Measurements from ENCODE around the gene PTPRM. TPM values are rescaled to one million over a fixed set of nuclear protein-coding genes. Genes with fewer than 3 reads are reported as not detected.

PTPRM gene
- total and polyA plus RNA-seq, 2 of the 8 experiments (the other 6 are each of a cell fraction or from before 2014, with no cell fraction given) = 4.1 to 7.0 TPM

- Histone ChIP-seq H3K14ac (ENCODE audit: insufficient read length) (no peak overlapping the region), H3K56ac (replicated peaks; ENCODE audit: insufficient read length, low read depth, low read length) (no peak overlapping the region), H4K5ac (ENCODE audit: insufficient read length, low read depth, low read length) (no peak overlapping the region), H3K9me3 (ENCODE audit: insufficient read depth in 2 of 2, low read depth in 1 of 2, low read length in 1 of 2) (no peaks in the 10 kb centered on the region), H4K8ac (ENCODE audit: extremely low read depth, insufficient read depth, low read length) (no peak overlapping the region), H2BK120ac (replicated peaks; ENCODE audit: low read depth, low read length) (no peak overlapping the region), H2BK5ac (ENCODE audit: low read depth, low read length) (no peak overlapping the region), H2BK20ac (ENCODE audit: low read length) (no peak overlapping the region), H3K23me2 (ENCODE audit: low read depth, low read length) (no peaks in the 10 kb centered on the region), H3K4ac (replicated peaks; ENCODE audit: insufficient read length, low read depth, low read length) (no peak overlapping the region), H3K23ac (ENCODE audit: insufficient read length) (no peak overlapping the region), H2AK5ac (ENCODE audit: low read depth, low read length) (no peak overlapping the region), H3K4me1 (replicated peaks in 1 of 4; ENCODE audit: control insufficient read depth in 3 of 4, insufficient read depth in 4 of 4, low read length in 3 of 4) (peaks cover 0 to 12% (median 5%) of the 10 kb centered on the region in 4 experiments; a peak in 6 of 7 replicates), H3K27me3 (replicated peaks in 1 of 4; ENCODE audit: control insufficient read depth in 3 of 4, extremely low read depth in 1 of 4, insufficient read depth in 3 of 4, low read length in 3 of 4) (no peaks in the 10 kb centered on the region), H3K36me3 (ENCODE audit: control insufficient read depth in 2 of 4, insufficient read depth in 4 of 4, low read length in 3 of 4) (no peaks in the 10 kb centered on the region), H4K91ac (replicated peaks; ENCODE audit: insufficient read length, low read length) (no peak overlapping the region), H3K79me2 (ENCODE audit: control insufficient read depth in 1 of 2, insufficient read depth in 2 of 2, low read length in 2 of 2) (no peaks in the 10 kb centered on the region), H3K9ac (replicated peaks in 1 of 4; ENCODE audit: extremely low read depth in 1 of 4, low read depth in 3 of 4, low read length in 3 of 4) (no peak overlapping the region), H3K4me2 (ENCODE audit: insufficient read depth in 1 of 2, low read depth in 2 of 2, low read length in 2 of 2) (no peak overlapping the region), H2BK12ac (ENCODE audit: low read depth, low read length) (no peak overlapping the region; the same call in 1 of the 2 replicates), H2AFZ (ENCODE audit: low read length) (no peak overlapping the region; the same call in 1 of the 2 replicates), H3K79me1 (ENCODE audit: low read depth, low read length) (no peaks in the 10 kb centered on the region), H3K27ac (ENCODE audit: low read depth, low read length) (no peak overlapping the region), H4K20me1 (replicated peaks in 1 of 2; ENCODE audit: control insufficient read depth in 1 of 2, insufficient read depth in 2 of 2, low read length in 2 of 2) (no peaks in the 10 kb centered on the region), H3K18ac (ENCODE audit: extremely low read depth, low read length) (no peak overlapping the region), H2BK15ac (ENCODE audit: low read length) (no peak overlapping the region), H3K4me3 (ENCODE audit: extremely low read depth in 1 of 4, insufficient read depth in 2 of 4, low read depth in 3 of 4, low read length in 4 of 4) (no peak overlapping the region)
- 79% methylated on average over 3 of the region's 3 CpGs; no CpG with 5 or more reads in 1 of the 2 experiments for WGBS, 2 experiments (ENCODE audit: extremely low coverage in 1 of 2, insufficient coverage in 1 of 2, insufficient read length in 1 of 2, insufficient replicate concordance in 2 of 2, low coverage in 1 of 2, low lambda C conversion rate in 2 of 2, missing lambda C conversion rate in 1 of 2)
- no peak for TF ChIP-seq MAX (IDR thresholded peaks at IDR 0.05)
- no peak for TF ChIP-seq CREB1 (IDR thresholded peaks at IDR 0.05)
- TF ChIP-seq ZNF274 (IDR thresholded peaks at IDR 0.05; ENCODE audit: borderline replicate concordance, extremely low read depth, low read length) = no peak
- no peak for TF ChIP-seq SRF (IDR thresholded peaks at IDR 0.05; ENCODE audit: low read depth, low read length)
- TF ChIP-seq SIN3A (conservative IDR thresholded peaks at IDR 0.05 in 1 of 2, IDR thresholded peaks at IDR 0.05 in 1 of 2; ENCODE audit: low read depth in 1 of 2, low read length in 2 of 2) = no peak
- TF ChIP-seq SAP30 (IDR thresholded peaks at IDR 0.05; ENCODE audit: insufficient read depth, insufficient replicate concordance, low read length) = no peak
- DNase-seq (ENCODE audit: low read depth in 1 of 2, low spot score in 2 of 2) = no peak
- FAIRE-seq = no peak
- POLR2A ChIA-PET (ENCODE audit: partially characterized antibody) = no interaction called here
- CTCF ChIA-PET (ENCODE audit: partially characterized antibody) = interaction anchor here (0.7 kb wide), 1 partner anchor 146 kb away, joined by 3 read pairs; no protein-coding TSS in a partner anchor
Observed at GRCh38 chr18:7722955-7723354, 155.8 kb downstream of the PTPRM start.
